Head of caudate nucleus (tissue), 42 donors: ENCODE measurements around the gene TROAP.
"Not testable (repeated sequence)": the region's sequence is repeated elsewhere in the genome, so short reads cannot be mapped to it uniquely, and the experiment has no call there.

Experiments
- DNase-seq, 42 donors: peaks; one replicate each; pipeline versions ENCODE4 v3.0.0 to v3.0.0-alpha.2; 2020 to 2021; ENCODE audit warnings: mixed read lengths in 7 of 42
- intact Hi-C: fragments of 100-400 bp; cut with DNase I; formaldehyde crosslinking; loops from one replicate; pipeline ENCODE4 v1.15.0; 2022

The TROAP gene, protein sequence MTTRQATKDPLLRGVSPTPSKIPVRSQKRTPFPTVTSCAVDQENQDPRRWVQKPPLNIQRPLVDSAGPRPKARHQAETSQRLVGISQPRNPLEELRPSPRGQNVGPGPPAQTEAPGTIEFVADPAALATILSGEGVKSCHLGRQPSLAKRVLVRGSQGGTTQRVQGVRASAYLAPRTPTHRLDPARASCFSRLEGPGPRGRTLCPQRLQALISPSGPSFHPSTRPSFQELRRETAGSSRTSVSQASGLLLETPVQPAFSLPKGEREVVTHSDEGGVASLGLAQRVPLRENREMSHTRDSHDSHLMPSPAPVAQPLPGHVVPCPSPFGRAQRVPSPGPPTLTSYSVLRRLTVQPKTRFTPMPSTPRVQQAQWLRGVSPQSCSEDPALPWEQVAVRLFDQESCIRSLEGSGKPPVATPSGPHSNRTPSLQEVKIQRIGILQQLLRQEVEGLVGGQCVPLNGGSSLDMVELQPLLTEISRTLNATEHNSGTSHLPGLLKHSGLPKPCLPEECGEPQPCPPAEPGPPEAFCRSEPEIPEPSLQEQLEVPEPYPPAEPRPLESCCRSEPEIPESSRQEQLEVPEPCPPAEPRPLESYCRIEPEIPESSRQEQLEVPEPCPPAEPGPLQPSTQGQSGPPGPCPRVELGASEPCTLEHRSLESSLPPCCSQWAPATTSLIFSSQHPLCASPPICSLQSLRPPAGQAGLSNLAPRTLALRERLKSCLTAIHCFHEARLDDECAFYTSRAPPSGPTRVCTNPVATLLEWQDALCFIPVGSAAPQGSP

DNA sequence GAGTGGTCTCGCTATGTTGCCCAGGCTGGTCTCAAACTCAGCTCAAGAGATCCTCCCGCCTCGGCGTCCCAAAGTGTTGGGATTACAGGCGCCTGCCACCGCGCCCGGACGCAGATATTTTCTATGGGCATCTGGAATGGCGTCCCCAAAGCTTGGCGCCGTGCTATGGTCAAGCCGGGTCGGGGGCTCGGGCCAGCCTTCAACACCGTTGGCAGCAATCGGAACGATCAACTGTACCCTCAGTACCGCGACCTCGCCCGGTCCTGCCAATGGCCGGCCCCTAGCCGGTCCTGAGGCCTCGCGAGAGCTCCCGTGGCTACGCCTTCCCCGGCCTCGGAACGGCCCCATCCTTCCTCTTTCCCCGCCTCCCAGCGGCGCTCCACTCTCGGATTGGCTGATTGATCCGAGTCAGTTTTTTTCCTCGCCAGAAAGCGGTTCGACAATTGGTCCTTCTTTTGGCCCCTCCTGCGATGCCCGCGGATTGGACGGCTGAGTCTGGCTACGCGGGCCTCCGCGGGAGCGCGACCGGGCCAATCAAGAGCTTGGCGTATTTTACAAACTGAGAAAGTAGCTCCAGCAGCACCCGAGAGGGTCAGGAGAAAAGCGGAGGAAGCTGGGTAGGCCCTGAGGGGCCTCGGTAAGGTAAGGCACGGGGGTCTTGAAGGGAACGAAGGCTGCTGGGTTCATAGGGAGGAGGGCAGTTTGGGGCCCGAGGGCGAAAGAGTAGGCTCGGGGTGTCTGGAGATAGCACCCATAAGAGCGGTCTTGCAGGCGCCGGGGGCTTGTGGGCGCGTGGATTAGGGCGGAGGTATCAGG, at the start of gene TROAP:
Gene TROAP (plus strand): TSS at position 548 of the 816 bp plus-strand sequence. CDS start 354 bp downstream, outside the sequence.
- peak; percentile 91 to 99 (median 98) for DNase-seq
- intact Hi-C loops = no loop called here

DNA sequence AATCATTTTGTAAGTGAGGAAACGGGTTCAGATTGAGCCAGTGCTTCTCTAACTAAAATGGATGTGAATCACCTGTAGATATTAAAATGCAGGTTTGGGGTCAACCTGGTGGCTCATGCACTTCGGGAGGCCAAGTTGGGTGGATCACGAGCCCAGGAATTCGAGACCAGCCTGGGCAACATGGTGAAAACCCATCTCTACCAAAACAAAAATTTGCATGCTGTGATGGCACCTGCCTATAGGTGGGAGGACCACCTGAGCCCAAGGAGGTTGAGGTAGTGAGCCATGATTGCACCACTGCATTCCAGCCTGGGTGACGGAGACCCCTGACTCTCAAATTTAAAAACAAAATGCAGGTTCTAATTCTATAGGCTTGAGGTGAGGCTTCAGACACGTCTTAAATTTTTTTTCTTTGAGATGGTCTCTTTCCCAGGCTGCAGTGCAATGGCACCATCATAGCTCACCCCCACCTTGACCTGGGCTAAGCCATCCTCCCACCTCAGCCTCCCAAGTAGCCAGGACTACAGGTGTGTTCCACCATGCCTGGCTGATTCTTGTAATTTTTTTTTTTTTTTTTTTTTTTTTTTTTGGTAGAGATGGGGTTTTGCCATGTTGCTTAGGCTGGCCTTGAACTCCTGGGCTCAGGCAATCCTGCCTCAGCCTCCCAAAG, 49.2 kb upstream of the TROAP start:
- no peak for DNase-seq
- intact Hi-C loops = no loop called here

DNA sequence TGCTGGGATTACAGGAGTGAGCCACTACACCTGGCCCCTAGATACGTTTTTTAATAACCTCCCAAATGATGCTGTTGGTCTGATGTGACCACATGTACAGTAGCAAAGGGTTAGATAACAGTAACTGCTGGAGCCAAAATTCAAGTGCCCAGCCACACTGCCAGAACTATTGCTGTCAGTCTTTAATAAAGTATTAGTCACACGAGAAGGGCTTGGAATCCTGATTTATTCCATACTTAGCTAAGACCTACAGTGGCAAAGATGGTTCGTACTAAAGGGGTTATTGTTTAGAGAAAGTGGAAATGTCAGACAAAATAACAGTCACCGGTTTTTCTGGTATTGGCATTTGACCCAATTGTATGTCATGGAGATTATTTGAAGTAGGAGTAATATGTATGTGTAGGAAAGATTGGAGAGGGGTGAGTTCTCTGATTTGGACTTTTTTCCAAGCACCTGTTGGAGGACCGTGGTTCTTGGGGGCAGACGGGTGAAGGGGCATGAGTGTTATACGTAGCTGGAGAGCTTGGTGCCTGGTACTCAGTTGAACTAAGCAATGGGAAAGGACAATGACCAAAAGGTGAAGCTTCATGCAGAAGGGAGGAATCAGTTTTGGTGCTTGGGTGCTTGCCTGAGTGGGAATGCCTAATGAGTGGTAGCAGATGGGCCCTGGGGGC, 48.5 kb upstream of the TROAP start:
- no peak for DNase-seq
- intact Hi-C loops = no loop called here

DNA sequence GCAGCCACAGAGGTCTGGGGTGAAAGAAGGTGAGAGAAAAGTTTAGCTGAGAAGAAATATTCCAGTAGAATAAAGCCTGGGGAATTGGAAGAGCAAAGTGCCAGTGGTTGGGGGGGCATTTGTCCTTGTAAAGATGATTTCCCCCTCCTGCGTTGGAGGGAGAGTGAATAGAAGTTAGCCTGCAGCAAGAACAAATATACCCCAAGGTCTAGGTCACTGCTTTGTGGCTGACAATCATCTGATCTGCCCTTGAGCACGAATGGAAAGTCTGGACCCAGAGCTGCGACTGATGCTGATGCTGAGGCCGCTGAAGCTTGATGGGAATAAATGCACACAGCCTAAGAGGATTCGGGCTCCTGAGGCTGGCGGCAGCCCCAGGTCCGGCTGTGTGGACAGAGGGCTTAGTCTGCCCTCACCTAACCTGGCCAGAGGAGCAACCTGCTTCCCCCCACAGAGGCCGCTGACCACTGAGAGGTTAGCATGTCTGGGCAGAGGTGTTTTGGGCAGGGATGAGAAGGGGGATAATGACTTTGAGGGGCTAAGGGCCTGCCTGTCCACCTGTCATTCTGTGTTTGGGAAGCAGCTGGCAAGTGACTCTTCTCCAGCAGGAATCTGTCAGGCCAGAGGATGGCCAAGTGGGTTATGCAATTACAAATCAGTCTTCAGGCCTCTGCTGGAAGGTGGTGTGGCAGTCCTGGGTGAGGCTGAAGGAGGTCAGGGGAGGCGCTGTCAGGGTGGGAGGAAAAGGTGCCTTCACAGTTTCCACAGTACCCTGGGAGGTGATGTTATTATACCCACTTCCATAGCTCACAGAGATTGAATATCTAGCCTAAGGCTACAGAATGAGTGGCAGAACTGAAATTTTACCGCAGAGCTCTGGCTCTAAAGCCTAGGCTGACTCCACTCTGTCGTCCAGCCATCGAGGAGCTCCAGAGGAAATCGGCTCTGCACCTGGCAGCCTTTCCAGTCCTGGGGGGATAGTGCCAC, 46.5 kb upstream of the TROAP start:
- no peak for DNase-seq
- intact Hi-C loops = no loop called here

DNA sequence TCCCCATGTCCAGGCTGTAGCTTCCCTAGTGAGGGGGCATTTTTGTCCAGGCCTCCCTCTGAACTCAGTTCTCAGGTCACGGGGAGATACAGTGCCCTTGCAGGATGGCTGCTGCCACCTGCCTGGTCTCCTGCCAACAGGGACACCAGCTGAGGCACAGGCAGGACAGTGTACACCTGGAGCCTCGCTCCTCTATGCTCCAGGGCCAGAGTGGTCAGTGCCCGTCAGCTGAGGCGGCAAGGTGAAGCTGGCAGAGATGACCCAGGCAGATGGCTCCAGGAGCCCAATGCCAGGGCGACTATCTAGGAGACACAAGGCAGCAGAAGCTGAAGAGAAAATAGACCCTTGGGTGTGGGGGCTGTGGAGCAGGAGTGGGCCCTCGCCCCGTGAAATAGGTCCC, 45.6 kb upstream of the TROAP start:
- DNase-seq = no peak
- intact Hi-C loops = no loop called here

DNA sequence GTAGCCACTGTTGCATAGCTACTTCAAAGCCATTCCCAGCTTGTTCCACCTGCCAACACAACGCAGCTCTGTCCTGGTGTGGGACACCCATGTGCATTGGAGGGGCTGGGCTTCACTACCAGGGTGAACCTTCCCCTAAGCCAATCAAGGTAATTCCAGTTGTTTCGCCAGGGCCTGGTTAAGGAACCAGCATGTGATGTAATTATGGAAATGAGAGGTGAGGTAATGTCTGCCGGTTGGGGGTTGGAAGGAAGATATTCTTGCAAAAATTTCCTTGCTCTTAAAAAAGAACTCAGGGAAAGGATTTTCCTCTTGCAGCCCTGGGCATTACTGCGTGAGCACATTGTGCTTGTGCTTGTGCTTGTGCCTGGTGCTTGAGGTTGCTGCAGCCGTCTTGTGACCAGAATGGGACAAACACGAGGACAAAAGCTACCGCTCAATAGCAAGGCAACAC, 43.3 kb upstream of the TROAP start:
- DNase-seq = peak in 7 of 42 donors; percentile 8 to 44 (median 15)
- intact Hi-C loops = no loop called here

DNA sequence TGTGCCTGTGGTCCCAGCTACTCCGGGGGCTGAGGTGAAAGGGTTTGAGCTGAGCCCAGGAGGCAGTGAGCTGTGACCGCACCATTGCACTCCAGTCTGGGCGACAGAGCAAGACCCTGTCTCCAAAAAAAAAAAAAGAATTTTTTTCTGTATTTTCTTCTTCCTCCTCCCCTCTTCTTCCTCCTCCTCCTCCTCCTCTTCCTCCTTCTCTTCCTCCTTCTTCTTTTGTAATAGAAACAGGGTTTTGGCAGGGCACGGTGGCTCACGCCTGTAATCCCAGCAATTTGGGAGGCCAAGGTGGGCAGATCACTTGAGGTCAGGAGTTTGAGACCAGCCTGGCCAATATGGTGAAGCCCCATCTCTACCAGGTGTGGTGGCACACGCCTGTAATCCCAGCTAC, 42.5 kb upstream of the TROAP start:
- intact Hi-C loops, DNase-seq: not testable (repeated sequence)

DNA sequence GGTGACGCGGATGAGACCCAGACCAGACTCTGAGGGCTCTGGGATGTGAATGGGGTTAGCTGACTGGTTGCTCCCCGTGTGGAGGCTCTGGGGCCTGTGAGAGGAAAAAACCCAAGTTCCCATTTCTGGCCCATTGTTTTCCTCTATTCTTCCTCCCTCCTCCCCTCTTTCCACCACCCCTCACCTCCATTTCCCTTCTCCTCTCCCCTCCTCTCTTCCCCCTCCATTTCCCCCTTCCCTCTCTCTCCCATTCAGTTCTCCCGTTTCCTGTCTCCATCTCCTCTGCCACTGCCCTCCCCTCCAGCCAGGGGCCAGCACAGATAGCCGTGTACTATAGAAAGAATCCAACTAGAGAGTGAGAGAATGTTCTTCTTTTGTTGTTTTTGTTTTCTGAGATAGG, 40.8 kb upstream of the TROAP start:
- DNase-seq = no peak
- intact Hi-C loops = no loop called here

DNA sequence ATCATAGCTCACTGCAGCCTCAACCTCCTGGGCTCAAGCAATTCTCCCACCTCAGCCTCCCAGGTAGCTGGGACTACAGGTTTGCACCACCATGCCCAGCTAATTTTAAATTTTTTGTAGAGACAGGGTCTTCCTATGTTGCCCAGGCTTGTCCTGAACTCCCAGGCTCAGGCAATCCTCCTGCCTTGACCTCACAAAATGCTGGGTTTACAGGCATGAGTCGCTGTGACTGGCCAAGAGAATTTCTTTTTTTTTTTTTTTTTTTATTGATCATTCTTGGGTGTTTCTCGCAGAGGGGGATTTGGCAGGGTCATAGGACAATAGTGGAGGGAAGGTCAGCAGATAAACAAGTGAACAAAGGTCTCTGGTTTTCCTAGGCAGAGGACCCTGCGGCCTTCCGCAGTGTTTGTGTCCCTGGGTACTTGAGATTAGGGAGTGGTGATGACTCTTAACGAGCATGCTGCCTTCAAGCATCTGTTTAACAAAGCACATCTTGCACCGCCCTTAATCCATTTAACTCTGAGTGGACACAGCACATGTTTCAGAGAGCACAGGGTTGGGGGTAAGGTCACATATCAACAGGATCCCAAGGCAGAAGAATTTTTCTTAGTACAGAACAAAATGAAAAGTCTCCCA, 40.2 kb upstream of the TROAP start:
- intact Hi-C loops = not testable (repeated sequence)

DNA sequence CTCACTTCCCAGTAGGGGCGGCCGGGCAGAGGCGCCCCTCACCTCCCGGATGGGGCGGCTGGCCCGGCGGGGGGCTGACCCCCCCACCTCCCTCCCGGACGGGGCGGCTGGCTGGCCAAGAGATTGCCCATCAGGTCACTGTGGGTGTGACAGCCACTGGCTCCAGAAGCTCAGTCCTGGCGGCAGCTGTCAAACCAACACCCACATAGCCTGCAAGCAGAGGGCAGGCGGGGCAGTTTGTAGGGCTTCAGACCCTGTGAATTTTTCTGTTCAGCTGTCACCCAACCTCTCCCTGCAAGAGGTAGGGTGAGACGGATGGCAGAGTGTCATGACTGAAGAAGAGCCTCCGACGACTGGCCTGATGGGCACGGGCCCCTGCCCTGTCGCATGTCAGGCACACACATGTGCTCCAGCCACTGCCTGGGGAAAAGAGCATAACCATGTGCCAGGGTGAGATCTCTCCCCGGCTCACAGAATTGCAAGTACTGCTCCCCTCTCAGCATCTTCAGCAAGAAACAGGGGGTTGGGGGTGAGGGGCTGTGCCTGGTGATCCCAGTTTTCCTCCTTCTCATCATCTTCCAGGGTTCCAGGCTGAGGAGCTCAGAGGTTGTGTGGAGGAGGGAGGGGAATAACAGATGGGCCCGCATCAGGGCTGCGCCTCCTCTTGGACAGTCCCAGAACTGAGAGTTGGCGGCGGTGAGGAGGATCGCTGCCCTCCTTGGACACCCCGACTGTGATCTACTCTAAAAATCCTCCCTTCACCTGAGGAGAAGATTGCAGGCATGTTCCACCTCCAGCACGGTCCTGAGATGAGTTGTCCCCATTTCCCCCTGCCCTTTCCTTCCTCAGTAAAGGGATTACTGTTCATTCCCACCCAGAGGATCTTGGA, 39.3 kb upstream of the TROAP start:
- no peak for DNase-seq

More for the DNA sequence above, 40.2 kb upstream of the TROAP start:
- not testable (repeated sequence) for DNase-seq

DNA sequence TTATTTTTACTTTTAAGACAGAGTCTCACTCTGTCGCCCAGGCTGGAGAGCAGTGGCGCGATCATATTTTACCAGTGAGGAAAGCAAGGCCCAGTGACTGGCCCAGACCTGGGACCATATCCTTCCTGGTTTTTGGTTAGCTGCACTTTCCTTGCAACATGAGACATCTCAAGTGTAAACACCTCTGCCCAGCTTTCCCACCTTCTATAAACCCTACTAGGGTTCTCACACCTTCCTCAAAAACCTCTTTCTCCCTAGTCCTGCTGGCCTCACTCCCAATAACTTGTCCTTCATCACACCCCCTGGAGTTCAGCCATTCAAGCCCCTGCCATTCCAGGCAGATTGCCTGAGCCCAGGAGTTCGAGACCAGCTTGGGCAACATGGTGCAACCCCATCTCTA, 38.4 kb upstream of the TROAP start:
- no peak for DNase-seq
- intact Hi-C loops = no loop called here

More for the DNA sequence above, 39.3 kb upstream of the TROAP start:
- intact Hi-C loops = no loop called here

DNA sequence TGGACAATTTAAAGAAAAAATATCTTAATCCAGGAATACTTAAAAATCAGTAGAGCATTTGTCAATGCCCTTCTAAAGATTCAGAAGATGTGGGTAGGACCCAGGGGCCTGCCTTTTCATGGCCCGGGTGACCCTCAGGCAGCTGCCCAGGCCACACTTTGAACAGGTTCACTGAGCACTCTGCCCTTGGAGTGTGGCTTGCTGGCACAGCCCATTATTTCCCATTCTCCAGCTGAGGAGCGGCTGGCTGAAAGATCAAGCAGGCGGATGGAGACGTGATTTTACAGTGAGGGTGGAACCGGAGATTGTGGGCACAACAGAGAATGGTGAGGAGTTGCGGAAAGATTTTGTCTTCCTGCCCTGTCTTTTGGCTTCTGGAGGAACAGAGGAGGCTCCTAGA, 35.2 kb upstream of the TROAP start:
- peak in 1 of 42 donors; percentile 6 for DNase-seq
- intact Hi-C loops = no loop called here

DNA sequence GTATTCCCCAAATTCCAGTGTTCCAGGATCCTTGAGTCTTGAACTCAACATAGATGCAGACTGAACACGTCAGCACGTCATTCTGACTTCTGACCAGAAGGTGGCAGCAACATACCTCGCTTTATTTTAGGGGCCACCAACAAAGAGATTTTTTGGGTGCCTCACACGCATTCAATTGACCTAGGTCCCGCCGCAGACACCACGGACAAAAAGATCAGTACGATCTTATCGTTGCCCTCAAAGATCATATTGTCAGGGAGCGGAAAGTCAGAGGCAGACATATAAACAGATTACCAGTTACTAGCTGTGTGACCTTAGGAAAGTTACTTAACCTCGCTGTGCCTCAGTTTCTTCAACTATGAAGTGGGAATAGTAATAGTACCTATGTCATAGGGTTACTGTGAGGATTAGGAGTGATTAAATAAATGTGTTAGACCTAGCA, 34.6 kb upstream of the TROAP start:
- peak in 41 of 42 donors; percentile 19 to 86 (median 66) for DNase-seq
- intact Hi-C loops = no loop called here

DNA sequence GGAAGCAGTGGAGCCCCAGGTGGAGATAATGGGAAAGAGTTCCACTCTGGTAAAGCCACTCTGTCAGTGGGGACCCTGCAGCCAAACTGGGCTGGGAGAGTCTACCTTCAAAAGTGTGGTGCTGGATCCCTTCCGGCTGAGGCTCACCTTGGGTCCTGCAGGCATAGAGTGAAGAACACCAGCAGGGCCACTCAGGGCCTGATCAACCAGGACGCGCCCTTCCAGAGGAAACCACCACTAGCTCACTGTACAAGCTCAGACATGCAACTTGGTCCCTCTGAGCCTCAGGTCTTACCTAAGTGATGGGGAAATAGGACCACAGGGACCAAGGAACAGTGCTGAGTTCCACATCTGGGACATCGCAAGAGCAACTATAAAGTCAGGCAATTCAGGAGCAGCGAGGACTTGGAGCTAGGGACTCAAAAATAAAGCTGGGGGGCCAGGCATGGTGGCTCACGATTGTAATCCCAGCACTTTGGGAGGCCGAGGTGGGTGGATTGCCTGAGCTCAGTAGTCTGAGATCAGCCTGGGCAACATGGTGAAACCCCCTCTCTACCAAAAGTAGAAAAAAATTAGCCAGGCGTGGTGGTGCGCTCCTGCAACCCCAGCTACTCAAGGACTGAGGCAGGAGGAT, 34.0 kb upstream of the TROAP start:
- DNase-seq = peak in 1 of 42 donors; percentile 21

DNA sequence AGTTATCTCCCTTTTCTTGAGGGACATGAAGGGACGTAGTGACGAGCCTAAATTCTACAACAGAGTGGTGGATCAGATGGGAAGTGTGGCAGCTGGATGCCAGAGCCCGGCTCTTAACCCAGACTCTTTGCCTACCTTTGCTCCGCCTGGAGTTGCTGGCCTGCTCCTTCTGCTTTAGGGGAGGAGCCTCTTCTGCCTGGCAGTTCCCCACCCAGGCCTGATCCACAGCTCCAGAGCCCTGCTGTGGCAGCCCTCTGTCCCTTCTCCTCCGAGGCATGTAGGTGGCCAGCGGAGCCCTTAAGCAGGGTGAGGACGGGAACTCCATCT, 30.4 kb upstream of the TROAP start:
- peak in 1 of 42 donors; percentile 17 for DNase-seq
- intact Hi-C loops = no loop called here

More for the DNA sequence above, 34.0 kb upstream of the TROAP start:
- intact Hi-C loops = no loop called here
